Esophagus squamous epithelium (tissue), 4 donors: ENCODE measurements around the gene TMEM128.

Source experiments
- POLR2A ChIP-seq, 4 donors: fragments of 450-650 bp; IDR thresholded peaks; one replicate each; pipeline ENCODE4 v1.6.1; 2017; ENCODE audit warnings: antibody characterized with exemption in 4 of 4, mild to moderate bottlenecking in 4 of 4, moderate library complexity in 3 of 4
- TF ChIP-seq, protein P1 (sequence below), 6 experiments: fragments of 450-650 bp in 4 of 6; fragments of 200-600 bp in 2 of 6; sonication (generic) in 2 of 6; IDR thresholded peaks; one replicate each; pipeline ENCODE4 v1.5.1; 2016 to 2019; ENCODE audit warnings: antibody characterized with exemption in 6 of 6, mild to moderate bottlenecking in 4 of 6, moderate library complexity in 4 of 6

DNA sequence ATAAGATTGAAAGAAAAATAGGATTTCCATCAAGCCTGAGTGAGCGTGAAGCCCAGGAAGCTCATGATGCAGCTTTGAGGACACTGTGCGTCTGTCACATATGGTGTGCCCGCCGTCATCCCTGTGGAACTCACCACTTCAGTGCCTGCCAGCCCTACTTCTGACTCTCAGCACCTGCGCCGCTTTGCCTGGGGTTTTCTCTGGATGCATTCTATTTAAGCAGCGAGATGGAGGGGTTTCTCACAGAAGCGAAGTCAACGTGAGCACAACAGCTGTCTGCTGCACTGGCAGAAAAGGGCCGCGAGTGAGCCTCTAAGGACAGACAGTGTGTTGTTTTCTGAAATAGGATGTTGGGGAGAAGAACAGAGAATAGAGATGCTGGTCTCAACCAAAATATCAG is 6.2 kb upstream of the TMEM128 start:
- TF ChIP-seq, protein P1, sequence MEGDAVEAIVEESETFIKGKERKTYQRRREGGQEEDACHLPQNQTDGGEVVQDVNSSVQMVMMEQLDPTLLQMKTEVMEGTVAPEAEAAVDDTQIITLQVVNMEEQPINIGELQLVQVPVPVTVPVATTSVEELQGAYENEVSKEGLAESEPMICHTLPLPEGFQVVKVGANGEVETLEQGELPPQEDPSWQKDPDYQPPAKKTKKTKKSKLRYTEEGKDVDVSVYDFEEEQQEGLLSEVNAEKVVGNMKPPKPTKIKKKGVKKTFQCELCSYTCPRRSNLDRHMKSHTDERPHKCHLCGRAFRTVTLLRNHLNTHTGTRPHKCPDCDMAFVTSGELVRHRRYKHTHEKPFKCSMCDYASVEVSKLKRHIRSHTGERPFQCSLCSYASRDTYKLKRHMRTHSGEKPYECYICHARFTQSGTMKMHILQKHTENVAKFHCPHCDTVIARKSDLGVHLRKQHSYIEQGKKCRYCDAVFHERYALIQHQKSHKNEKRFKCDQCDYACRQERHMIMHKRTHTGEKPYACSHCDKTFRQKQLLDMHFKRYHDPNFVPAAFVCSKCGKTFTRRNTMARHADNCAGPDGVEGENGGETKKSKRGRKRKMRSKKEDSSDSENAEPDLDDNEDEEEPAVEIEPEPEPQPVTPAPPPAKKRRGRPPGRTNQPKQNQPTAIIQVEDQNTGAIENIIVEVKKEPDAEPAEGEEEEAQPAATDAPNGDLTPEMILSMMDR (IDR thresholded peaks at IDR 0.05), result no peak
- no peak for TF ChIP-seq POLR2A (IDR thresholded peaks at IDR 0.05)
